ENCODE data around the gene MRPL12.
"Not testable (repeated sequence)": the region's sequence is repeated elsewhere in the genome, so short reads cannot be mapped to it uniquely, and the experiment has no call there.

MRPL12 gene

DNA sequence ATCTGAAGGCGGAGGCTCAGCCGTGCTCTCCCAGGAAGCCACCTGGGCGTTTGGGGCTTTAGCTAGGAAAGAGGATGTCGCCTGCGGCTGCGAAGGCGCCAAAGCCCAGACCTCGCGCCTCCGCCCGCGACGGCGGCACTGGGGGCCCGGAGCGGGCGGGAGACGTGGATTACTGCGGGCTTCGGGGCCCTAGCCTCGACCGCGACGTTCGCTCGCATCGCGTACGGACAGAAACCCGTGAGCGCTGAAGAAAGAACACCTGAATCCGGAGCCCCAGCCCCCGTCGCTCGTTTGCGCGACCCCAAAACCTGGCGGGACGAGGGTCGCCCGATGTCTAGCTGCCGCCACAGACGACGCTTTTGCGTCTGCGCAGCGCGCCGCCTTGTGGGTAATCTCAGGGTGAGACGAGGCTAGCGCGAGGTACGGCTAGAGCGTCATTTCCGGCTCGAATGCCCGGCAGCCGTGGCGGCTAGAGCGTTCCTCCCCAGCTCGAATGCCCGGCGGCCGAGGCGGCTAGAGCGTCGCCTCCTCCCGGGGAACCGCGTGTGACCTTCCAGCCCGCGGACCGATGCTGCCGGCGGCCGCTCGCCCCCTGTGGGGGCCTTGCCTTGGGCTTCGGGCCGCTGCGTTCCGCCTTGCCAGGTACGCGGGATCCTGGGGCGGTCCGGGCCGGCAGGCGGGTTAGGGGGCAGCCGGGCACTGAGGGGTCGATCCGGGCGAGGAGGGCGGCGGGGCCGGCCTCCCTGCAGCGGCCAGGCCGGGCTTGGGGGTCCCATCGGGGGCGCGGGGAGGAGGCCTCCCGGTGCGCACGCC is at the start of gene MRPL12:
Gene MRPL12 (plus strand): TSS at position 434 of the 813 bp plus-strand sequence. CDS start 135 bp downstream, at position 569.
- DNase-seq (ENCODE audit: low read depth in 1 of 2, low spot score in 1 of 2), result peak; percentile 74 to 83

GRCh38 chr17:81655378-81656117 is 47.6 kb upstream of the MRPL12 start:
- no peak for DNase-seq (ENCODE audit: low read depth in 1 of 2, low spot score in 1 of 2)

GRCh38 chr17:81656118-81656743 is 46.9 kb upstream of the MRPL12 start, which contains the start of gene PDE6G:
Gene PDE6G (minus strand): TSS chr17:81656542. CDS start chr17:81653305, 3,237 bp downstream.
- no peak for DNase-seq (ENCODE audit: low read depth in 1 of 2, low spot score in 1 of 2)

- DNase-seq (ENCODE audit: low read depth in 1 of 2, low spot score in 1 of 2), result no peak
Measured at GRCh38 chr17:81656835-81657234, 46.3 kb upstream of the MRPL12 start.

GRCh38 chr17:81659038-81659437 is 44.1 kb upstream of the MRPL12 start:
- DNase-seq (ENCODE audit: low read depth in 1 of 2, low spot score in 1 of 2), result no peak

DNA sequence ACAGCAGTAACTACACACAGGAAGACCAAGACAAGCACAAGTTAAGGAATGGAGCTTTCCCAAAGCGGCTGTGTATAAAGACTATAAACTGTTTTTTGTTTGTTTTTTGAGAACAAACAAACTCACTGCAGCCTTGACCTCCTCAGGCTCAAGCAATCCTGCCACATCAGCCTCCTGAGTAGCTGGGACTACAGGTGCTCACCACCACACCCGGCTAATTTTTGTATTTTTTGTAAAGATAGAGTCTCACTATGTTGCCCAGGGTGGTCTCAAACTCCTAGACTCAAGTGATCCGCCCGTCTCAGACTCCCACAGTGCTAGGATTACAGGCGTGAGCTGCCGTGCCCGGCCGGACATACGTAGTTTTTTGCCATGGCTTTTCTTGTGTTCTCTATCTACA is 42.7 kb upstream of the MRPL12 start:
- DNase-seq (ENCODE audit: low read depth in 1 of 2, low spot score in 1 of 2), result no peak

DNA sequence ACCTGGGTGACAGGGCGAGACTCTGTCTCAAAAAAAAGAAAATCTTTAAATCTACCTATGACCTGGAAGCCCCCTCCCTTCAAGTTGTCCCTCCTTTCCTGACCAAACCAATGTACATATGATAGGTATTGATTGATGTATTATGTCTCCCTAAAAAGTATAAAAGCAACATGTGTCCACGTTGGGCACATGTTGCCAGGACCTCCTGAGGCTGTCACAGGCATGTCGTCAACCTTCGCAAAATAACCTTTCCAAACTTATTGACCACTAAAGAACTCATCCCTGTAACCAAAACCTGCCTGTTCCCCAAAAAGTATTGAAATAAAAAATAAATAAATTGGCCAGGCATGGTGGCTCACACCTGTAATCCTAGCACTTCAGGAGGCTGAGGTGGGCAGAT is 41.2 kb upstream of the MRPL12 start:
- DNase-seq (ENCODE audit: low read depth in 1 of 2, low spot score in 1 of 2), result no peak

GRCh38 chr17:81664051-81664470 is 39.1 kb upstream of the MRPL12 start:
- DNase-seq (ENCODE audit: low read depth in 1 of 2, low spot score in 1 of 2), result no peak

- DNase-seq (ENCODE audit: low read depth in 1 of 2, low spot score in 1 of 2), result peak in 1 of 2 donors; percentile 48
Measured at GRCh38 chr17:81665205-81666091, 37.7 kb upstream of the MRPL12 start.

- no peak for DNase-seq (ENCODE audit: low read depth in 1 of 2, low spot score in 1 of 2)
Measured at GRCh38 chr17:81666092-81666341, 37.1 kb upstream of the MRPL12 start.

- DNase-seq (ENCODE audit: low read depth in 1 of 2, low spot score in 1 of 2), result peak; percentile 84 to 88
Measured at GRCh38 chr17:81666342-81667191, 36.6 kb upstream of the MRPL12 start, which contains the start of the genes CCDC137 and OXLD1. Gene CCDC137 (plus strand): TSS chr17:81666737. CDS start chr17:81666767, 30 bp downstream. Gene OXLD1 (minus strand): TSS chr17:81666605. CDS start chr17:81666577, 28 bp downstream.

DNA sequence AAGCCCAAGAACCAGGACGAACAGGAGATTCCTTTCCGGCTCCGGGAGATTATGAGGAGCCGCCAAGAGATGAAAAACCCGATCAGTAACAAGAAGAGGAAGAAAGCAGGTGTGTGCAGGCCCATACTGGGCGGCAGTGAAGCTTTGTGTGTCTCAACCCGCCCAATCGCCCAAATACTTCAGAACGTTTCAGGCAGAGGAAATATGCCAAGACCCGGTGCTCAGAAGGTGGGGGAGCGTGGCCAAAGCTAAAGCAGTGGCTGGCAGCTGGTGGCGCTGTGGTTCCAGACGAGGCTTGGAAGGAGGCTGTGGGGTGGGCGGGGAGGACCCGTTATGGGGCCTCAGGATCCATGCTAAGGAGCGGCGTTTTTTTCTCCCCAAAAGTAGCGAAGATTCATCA is 35.4 kb upstream of the MRPL12 start:
- no peak for DNase-seq (ENCODE audit: low read depth in 1 of 2, low spot score in 1 of 2)

GRCh38 chr17:81672504-81672903 is 30.7 kb upstream of the MRPL12 start:
- DNase-seq (ENCODE audit: low read depth in 1 of 2, low spot score in 1 of 2), result no peak

GRCh38 chr17:81672954-81673353 is 30.2 kb upstream of the MRPL12 start:
- DNase-seq (ENCODE audit: low read depth in 1 of 2, low spot score in 1 of 2), result no peak

GRCh38 chr17:81673561-81674258 is 29.5 kb upstream of the MRPL12 start:
- no peak for DNase-seq (ENCODE audit: low read depth in 1 of 2, low spot score in 1 of 2)

DNA sequence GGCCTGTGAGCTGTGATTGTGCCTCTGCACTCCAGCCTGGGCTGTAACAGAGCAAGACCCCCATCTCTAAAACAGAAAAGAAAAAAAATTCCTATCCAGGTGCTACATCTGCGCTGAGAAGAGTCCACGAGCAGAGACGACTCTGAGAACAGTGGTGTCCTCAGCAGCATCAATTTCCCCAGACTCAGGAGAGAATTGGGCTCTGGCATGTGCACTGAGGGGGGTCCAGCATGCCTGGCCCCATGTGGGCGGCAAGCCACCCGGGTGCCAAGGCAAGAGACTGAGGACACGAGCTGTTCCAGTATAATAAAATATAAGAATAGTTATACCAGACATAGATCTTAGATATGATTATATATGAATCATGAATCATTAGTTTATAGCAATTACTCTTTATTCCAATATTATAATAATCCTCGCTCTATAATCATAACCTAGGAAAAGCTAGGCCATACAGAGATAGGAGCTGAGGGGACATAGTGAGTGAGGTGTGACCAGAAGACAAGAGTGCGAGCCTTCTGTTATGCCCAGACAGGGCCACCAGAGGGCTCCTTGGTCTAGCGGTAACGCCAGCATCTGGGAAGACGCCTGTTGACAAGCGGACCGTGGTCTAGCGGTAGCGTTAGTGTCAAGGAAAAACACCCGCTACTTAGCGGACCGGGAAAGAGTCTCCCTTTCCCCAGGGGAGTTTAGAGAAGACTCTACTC is 27.5 kb upstream of the MRPL12 start:
- DNase-seq (ENCODE audit: low read depth in 1 of 2, low spot score in 1 of 2), result not testable (repeated sequence)

DNA sequence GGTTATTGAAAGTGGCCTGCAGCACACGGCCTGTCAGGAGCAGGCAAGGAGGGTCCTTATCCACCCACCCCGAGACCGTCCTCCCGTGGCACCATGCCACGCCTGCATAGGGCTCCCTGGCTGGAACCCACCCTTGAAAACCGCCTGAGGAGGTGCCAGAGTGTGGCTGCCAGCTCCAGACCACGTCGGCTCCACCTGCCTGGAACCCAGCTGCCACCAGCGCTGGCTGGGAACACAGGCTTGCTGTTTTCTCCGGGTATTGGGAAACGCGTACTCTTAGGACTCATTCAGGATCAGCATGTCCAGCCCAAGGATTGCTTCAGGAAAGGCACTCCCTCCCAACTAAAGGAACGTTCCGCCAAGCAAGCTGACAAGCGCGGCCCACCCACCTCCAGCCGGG is 26.3 kb upstream of the MRPL12 start:
- DNase-seq (ENCODE audit: low read depth in 1 of 2, low spot score in 1 of 2), result no peak

- no peak for DNase-seq (ENCODE audit: low read depth in 1 of 2, low spot score in 1 of 2)
Measured at GRCh38 chr17:81680150-81680549, 23.0 kb upstream of the MRPL12 start.

- DNase-seq (ENCODE audit: low read depth in 1 of 2, low spot score in 1 of 2), result no peak
Measured at GRCh38 chr17:81681672-81682071, 21.5 kb upstream of the MRPL12 start.
